Measurements from ENCODE around the gene SCNN1G. TPM values are rescaled to one million over a fixed set of nuclear protein-coding genes. Genes with fewer than 3 reads are reported as not detected.

The SCNN1G gene, protein sequence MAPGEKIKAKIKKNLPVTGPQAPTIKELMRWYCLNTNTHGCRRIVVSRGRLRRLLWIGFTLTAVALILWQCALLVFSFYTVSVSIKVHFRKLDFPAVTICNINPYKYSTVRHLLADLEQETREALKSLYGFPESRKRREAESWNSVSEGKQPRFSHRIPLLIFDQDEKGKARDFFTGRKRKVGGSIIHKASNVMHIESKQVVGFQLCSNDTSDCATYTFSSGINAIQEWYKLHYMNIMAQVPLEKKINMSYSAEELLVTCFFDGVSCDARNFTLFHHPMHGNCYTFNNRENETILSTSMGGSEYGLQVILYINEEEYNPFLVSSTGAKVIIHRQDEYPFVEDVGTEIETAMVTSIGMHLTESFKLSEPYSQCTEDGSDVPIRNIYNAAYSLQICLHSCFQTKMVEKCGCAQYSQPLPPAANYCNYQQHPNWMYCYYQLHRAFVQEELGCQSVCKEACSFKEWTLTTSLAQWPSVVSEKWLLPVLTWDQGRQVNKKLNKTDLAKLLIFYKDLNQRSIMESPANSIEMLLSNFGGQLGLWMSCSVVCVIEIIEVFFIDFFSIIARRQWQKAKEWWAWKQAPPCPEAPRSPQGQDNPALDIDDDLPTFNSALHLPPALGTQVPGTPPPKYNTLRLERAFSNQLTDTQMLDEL
- total RNA-seq (under 1 TPM in 3 of 10 donors, not detected in 7; 0.05 to 0.30 (median 0.12) TPM), polyA plus RNA-seq (under 1 TPM in 1 of 2 donors, not detected in 1; 0.03 TPM)
- long read RNA-seq, donor 1, result 0 reads
- long read RNA-seq, donor 2, result 0 reads
- long read RNA-seq, donor 3, partial matches to known transcripts, result 4 of 4 reads
- long read RNA-seq, donor 3, other reads (novel, unspliced or antisense), result 0 of 4 reads

DNA sequence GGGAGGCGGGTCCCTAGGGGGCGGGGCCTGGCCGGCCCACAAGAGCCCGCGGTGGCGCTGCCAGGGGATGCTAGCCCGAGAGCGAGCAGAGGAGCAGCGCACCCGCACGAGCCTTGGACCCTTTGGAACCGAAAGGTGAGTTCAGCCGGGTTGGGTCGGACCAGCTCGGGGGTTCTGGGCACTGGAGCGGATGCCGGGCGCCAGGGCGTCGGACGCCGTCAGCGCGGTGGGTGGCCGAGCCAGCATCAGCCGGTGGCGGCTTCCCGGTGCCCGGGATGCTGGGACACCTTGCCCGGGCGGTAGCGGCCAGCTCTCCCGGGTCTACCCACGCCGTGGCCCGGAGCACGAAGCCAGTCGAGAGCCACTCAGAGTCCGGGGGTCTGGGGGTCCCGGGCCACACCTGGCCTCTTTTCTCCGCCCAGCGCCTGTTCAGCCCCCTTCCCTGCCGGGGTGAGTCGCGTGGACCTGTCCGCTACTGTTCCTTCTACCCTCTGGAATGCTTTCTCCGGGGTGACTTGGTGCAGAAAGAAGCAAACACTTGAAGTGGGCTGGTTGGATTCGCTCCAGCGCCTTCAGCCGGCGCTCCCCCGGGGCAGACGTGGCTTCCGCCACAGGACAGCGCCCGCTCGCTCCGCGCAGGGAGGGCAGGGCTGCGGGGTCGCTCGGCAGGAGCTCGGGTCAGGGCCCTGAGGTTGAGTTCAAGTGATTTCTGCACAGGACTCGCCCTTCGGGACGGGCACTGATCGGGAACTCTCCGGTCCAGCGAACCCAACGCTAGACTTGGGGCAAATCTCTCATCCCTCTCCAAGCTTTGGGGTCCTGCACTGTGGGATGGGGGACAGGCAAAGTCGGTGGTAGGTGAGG lies at the start of gene SCNN1G:
SCNN1G (plus strand) TSS at position 67 of the 864 bp plus-strand sequence. CDS start 3,527 bp downstream, outside the sequence.
- intact Hi-C loops (cut with DNase I), result loop anchor here in 9 of 10 donors (1.0 to 10.0 kb wide), 7 partner anchors 62 to 252 kb away; no protein-coding TSS in a partner anchor
- peaks cover 0 to 64% (median 54%) of the 10 kb centered on the region in 7 donors for H3K27me3 ChIP-seq
- H3K36me3 ChIP-seq, result no peaks in the 10 kb centered on the region
- H3K4me1 ChIP-seq, result peaks cover 7 to 26% (median 17%) of the 10 kb centered on the region in 9 donors
- no peak within 1 kb of the TSS for H3K27ac ChIP-seq
- H3K4me3 ChIP-seq, result peak within 1 kb of the TSS; percentile 27 to 55 (median 44)
- 1 to 2% methylated on average over 62 to 71 of the region's 71 CpGs for WGBS, 2 donors
- ATAC-seq (peak; percentile 7 to 62 (median 35)), DNase-seq (peak in 1 of 2 donors; percentile 27)
- H3K9me3 ChIP-seq, result no peaks in the 10 kb centered on the region
- TF ChIP-seq, protein P1, sequence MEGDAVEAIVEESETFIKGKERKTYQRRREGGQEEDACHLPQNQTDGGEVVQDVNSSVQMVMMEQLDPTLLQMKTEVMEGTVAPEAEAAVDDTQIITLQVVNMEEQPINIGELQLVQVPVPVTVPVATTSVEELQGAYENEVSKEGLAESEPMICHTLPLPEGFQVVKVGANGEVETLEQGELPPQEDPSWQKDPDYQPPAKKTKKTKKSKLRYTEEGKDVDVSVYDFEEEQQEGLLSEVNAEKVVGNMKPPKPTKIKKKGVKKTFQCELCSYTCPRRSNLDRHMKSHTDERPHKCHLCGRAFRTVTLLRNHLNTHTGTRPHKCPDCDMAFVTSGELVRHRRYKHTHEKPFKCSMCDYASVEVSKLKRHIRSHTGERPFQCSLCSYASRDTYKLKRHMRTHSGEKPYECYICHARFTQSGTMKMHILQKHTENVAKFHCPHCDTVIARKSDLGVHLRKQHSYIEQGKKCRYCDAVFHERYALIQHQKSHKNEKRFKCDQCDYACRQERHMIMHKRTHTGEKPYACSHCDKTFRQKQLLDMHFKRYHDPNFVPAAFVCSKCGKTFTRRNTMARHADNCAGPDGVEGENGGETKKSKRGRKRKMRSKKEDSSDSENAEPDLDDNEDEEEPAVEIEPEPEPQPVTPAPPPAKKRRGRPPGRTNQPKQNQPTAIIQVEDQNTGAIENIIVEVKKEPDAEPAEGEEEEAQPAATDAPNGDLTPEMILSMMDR (IDR thresholded peaks at IDR 0.05), result peak in 7 of 9 donors; percentile 22 to 48 (median 45)

DNA sequence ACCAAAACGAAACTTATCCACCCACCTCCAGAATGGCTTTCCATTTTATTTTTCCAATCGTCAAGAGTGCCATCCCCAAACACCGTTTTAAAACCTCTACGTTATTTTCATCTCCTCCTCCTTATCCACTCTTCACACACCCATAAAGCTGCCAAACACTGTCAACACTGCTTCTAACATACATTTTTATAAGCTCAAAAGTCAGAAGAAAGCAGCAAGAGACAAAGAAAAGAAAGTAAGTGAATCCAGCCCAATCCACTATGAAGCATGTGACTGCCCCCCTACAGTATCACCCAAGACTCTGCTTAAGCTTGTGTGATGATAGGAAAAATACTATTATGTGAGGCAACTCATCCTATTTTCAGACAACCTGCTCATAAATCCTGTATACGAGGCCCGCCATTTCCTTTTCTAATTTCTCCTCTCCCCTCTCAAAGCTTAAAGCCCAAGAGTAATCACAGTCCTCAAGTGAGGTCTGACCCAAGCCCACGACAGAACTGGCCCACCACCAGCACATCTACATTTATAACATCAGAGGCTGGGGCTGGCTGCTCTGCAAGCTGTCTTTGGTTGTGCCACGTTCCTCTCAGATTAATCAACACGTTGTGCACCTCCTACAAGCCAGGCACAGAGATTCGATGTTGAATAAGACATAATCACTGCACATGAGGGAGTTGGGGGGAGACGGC lies 49.6 kb upstream of the SCNN1G start:
- Histone ChIP-seq H3K4me3 (peak overlapping the region in 9 of 10 donors; percentile 1 to 49 (median 26)), H3K4me1 (peaks cover 0 to 66% (median 36%) of the 10 kb centered on the region in 9 donors), H3K36me3 (no peaks in the 10 kb centered on the region), H3K27me3 (no peaks in the 10 kb centered on the region), H3K27ac (peak overlapping the region; percentile 64 to 91 (median 82)), H3K9me3 (peaks cover 0 to 30% (median 8%) of the 10 kb centered on the region in 11 donors)
- 13 to 34% methylated on average over 11 of the region's 11 CpGs for WGBS, 2 donors
- peak; percentile 40 to 42 for DNase-seq
- TF ChIP-seq, protein P1 (IDR thresholded peaks at IDR 0.05), result no peak
- ATAC-seq, result peak; percentile 30 to 88 (median 74)
- intact Hi-C loops (cut with DNase I), result loop anchor here in 3 of 10 donors (5.0 kb wide), 2 partner anchors 51 to 61 kb away; no protein-coding TSS in a partner anchor

DNA sequence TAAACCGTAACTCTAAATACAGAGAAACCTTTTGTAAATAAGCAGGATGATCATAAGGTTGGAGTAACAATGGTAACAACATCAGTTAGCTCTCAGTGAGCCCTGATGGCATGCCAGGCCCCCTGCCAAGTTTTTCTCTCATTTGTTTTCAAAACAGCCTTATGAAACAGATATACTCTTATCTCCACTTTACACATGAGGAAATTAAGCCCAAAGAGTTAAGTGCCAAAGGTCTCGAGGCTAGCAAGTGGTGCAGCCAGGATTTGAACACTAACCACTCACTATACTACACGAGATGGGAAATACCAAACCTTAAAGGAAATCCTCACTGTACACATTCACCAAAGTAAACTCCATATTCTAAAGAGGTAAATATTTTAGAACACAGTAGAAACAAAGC lies 48.3 kb upstream of the SCNN1G start:
- 16 to 24% methylated on average over 3 of the region's 3 CpGs for WGBS, 2 donors
- H3K4me1 ChIP-seq, result peaks cover 0 to 59% (median 36%) of the 10 kb centered on the region in 9 donors
- H3K9me3 ChIP-seq, result peaks cover 0 to 40% (median 8%) of the 10 kb centered on the region in 11 donors
- ATAC-seq (peak in 6 of 8 donors; percentile 41 to 72 (median 54)), DNase-seq (peak; percentile 58 to 67)
- intact Hi-C loops (cut with DNase I), result loop anchor here in 3 of 10 donors (5.0 kb wide), 2 partner anchors 52 to 62 kb away; no protein-coding TSS in a partner anchor
- TF ChIP-seq, protein P1 (IDR thresholded peaks at IDR 0.05), result no peak
- H3K27ac ChIP-seq, result peak overlapping the region in 6 of 10 donors; percentile 5 to 91 (median 84)
- H3K27me3 ChIP-seq, result no peaks in the 10 kb centered on the region
- H3K36me3 ChIP-seq, result no peaks in the 10 kb centered on the region
- H3K4me3 ChIP-seq, result no peak overlapping the region
